Stimulated activated CD8-positive, alpha-beta memory T cell treated with anti-CD3 and anti-CD28 coated beads, Interleukin-15, amount 100 ng/mL, for 24 hours (primary cell): ENCODE results near the gene PLEKHN1.
A peak's percentile ranks its signal among the peaks of the same experiment; 100 is the strongest.

ENCODE experiments used
- DNase-seq: peaks from one replicate; pipeline ENCODE4 v3.0.0-alpha.2; 2020; ENCODE audit warnings: low read depth

PLEKHN1 gene, protein sequence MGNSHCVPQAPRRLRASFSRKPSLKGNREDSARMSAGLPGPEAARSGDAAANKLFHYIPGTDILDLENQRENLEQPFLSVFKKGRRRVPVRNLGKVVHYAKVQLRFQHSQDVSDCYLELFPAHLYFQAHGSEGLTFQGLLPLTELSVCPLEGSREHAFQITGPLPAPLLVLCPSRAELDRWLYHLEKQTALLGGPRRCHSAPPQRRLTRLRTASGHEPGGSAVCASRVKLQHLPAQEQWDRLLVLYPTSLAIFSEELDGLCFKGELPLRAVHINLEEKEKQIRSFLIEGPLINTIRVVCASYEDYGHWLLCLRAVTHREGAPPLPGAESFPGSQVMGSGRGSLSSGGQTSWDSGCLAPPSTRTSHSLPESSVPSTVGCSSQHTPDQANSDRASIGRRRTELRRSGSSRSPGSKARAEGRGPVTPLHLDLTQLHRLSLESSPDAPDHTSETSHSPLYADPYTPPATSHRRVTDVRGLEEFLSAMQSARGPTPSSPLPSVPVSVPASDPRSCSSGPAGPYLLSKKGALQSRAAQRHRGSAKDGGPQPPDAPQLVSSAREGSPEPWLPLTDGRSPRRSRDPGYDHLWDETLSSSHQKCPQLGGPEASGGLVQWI

DNA sequence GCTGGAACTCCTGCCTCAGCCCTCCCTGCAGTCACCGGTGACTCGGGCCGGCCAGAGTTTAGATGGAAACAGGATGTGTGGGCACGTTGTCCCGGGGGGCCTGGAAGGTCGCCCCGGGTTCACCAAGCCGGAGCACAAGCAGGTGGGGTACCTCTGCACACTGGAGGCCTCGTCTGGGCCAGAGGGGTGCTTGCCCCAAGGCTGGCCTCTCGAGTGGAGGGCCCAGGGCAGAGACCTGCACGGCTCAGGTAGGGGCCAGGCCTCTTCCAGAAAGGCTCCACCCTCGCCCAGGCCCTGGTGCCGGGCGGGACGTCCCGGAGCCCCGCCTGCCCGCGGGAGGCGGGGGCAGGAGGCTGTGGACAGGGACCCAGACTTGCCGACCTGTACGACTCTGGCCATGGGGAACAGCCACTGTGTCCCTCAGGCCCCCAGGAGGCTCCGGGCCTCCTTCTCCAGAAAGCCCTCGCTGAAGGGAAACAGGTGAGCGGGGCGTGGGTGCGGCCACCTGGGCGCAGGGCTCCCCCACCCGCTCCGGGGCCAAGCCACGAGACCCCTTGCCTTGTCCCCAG is at the start of gene PLEKHN1:
TSS of gene PLEKHN1 (plus strand) at position 348 of the 569 bp plus-strand sequence. CDS start at position 398, 50 bp downstream.
- no peak for DNase-seq

DNA sequence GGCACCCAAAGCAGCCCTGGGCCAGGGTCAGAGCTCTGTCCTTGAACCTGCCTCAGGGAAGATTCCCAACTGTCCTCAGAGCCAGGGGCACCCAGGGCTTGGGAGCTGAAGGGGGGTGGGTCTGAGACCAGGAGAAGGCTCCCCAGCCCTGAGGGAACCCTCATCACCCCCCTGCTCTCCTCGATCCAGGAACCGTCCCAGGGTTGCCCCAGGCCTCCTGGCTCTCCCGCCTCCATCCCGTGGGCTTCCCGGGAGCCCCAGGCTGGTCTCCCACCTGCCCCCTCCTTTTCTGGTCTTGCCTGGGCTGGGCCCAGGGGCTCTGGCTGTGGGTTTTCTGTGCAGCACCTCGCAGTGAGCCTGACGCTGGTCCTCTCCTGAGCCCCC is 49.2 kb upstream of the PLEKHN1 start:
- DNase-seq: no peak

GRCh38 chr1:917466-918091 is 48.7 kb upstream of the PLEKHN1 start:
- DNase-seq: no peak

DNA sequence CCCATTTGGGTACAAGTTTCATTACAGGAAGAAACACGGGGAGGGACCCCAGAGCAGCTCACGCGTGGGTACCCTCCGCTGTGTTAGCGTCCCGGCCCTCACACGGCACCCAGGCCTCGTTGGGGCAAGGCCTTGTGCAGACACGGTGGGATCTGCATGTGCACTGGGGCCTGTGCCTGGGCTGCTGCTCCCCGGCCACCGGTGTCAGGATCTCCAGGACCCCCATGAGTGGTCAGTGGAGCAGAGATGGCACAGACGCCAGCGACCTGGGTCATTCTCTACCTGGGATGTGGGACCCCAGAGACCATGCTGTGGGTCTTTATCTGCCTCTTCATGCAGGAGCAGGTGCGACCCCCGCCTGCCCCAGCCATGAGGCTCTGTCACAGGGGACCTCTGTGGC is 47.9 kb upstream of the PLEKHN1 start:
- no peak for DNase-seq

DNA sequence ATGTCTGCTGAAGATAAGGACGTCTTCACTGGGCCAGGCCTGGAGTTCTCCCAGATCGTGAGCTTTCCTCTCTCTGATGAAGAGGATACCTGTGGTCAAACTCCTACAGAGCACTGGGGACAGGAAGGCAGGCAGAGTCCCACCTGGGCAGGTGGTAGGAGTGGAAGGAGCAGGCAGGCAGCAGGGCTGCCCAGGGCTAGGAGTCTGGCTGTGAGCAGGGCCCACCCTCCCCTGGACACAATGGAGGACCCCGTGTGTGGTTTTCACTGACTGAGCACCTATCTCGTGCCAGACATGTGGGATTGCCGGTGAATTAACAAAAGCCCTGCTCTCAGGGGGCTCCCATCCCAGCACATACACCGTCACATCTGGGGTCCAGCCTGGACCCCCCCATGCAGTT is 47.4 kb upstream of the PLEKHN1 start:
- DNase-seq: no peak

GRCh38 chr1:919271-919872 is 46.9 kb upstream of the PLEKHN1 start:
- DNase-seq: no peak

DNA sequence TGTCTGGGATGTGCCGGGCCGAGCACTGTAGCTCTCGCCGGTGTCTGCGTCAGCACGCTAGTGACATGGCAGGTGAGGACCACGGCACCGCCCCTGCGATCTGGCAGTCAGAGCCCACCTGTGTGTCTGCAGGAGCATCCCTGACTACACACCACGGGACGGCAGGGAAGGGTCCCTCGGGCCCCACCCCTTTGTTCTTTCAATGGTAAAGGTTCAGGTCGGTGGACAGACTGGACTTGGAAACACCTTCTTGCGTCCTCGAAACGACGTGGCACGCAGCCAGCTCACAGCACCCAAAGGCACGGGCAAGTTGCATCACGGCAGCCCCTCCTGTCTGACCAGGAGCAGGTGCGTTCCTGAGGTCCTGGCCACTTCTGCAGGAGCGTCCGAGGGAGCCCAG is 46.3 kb upstream of the PLEKHN1 start:
- DNase-seq: no peak

- no peak for DNase-seq
Observed at GRCh38 chr1:920521-920920, 45.8 kb upstream of the PLEKHN1 start.

DNA sequence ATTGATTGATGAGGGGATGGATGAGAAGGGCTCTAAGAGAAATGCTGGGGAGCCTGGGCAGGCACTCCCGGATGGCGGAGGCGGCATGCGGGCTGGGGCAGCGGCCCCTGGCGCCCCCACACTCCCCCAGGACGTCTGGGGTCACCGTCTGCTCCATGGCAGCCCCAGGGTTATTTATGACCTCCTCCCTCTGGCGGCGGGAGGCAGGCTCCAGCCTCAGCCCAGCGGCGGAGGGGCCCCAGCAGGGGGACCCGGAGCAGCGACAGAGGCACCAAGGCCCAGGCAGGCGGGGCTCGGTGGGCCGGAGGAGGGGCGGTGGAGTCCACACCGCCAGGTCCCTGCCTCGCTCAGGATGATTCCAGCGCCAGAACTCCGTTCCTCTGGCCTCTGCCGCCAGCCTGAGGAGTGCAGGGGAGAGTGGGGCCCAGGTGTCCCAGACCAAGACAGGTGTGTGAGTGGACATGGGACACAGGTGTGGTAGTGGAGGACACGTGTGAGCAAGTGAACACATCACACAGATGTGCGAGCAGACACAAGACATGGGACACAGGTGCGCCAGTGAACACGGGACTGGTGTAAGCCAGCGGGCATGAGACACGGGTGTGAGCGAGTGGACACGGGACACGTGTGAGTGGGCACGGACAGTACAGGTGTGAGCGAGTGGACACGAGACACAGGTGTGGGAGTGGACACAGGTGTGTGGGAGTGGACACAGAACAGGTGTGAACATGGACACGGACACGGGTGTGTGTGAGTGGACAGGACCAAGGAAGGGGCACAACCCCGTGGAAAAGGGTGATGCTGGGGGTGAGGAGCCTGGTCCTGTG is 45.1 kb upstream of the PLEKHN1 start:
- DNase-seq: no peak

DNA sequence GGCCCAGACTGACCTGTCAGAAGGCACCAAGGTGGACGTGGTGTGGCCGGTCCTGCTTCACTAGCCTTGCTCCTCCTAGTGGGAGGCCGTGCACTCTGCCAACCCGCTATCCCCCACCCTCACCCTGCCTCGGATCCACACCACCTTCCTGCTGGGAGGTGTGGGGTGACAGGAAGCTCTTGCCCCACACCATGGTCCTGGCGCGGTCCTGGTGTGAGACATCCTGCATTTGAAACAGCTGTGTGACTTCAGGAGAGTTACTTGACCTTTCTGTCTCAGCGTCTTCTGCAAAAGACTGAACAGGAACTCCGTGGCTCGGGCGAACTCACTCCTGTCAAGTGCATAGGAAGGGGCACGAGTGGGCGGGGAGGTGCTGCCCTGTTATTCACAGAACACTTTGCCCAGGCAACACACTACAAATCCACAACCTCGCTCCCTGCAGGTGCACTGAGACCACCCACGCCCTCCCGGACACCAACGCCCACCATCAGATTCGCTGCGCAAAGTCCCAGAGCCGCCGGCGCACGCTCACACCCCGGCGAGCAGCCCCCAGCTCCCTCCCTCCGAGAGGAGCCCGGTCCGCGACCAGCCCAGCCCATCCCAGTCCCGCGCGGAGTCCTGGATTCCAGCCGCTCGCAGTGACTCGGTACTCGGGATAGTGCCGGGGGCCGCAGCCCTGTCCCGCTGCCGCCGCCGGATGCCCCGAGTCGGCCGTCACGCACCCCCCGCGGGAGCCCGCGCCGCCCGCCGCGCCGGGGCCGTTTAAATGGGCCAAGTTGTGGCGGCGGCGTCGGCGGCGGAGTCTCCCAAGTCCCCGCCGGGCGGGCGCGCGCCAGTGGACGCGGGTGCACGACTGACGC is 42.9 kb upstream of the PLEKHN1 start, which contains the start of gene SAMD11:
TSS of gene SAMD11 (plus strand) at position 793 of the 860 bp plus-strand sequence. CDS start 509 bp downstream, outside the sequence.
- peak; percentile 31 for DNase-seq

DNA sequence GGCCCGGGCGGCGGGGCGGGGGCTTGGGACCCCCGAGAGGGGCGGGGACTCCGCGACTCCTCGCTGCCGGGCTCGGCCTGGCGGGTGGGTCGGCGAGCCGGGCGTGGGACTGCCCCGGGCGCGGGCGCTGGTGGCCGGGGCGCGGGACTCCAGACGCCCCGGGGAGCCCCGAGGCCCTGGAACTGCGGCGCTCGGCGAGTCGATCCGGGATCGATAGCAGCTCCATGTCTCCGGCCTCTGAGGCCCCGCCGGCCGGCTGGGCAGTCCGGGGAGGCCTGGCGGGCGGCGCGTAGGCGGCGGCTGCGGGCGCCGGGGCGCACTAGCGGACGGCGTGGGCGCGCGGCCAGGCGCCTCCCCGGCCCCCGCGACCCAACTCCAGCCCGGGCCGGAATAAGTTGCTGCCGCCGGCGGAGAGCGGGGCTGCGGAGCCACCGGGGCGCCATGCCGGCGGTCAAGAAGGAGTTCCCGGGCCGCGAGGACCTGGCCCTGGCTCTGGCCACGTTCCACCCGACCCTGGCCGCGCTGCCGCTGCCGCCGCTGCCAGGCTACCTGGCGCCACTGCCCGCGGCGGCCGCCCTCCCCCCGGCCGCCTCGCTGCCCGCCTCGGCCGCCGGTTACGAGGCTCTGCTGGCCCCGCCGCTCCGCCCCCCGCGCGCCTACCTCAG is 42.2 kb upstream of the PLEKHN1 start:
- DNase-seq: no peak

DNA sequence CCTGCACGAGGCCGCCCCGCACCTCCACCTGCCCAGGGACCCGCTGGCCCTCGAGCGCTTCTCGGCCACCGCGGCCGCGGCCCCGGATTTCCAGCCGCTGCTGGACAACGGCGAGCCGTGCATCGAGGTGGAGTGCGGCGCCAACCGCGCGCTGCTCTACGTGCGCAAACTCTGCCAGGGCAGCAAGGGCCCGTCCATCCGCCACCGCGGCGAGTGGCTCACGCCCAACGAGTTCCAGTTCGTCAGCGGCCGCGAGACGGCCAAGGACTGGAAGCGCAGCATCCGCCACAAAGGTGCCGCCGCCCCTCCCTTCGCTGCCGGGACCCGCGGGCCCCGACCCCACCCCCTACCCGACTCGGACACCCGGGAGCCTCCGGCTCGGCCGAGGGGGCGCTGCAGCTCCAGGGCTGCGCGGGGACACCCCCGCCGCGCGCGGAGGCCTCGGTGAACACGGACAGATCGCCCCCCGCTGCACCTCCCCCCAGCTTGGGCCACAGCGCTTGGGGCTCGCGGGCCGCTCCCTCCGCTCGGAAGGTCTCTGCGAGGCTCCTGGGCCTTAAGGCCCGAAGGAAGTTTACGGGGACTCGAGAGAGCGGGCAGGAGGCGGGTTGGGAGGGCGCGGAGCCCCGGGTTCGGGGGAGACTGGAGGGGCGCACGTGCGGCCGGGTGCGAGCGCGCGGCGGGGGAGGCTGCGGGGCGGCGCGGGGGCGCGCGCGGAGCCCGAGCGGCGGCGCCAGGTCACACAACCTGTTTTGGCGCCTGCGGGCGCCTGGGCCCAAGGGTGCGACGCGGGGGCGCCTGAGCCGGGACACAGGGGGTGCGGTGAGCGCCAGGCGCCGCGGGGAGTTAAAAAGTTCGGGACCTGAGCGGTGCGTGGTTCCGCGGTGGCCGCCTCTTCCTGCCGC is 41.4 kb upstream of the PLEKHN1 start:
- no peak for DNase-seq

DNA sequence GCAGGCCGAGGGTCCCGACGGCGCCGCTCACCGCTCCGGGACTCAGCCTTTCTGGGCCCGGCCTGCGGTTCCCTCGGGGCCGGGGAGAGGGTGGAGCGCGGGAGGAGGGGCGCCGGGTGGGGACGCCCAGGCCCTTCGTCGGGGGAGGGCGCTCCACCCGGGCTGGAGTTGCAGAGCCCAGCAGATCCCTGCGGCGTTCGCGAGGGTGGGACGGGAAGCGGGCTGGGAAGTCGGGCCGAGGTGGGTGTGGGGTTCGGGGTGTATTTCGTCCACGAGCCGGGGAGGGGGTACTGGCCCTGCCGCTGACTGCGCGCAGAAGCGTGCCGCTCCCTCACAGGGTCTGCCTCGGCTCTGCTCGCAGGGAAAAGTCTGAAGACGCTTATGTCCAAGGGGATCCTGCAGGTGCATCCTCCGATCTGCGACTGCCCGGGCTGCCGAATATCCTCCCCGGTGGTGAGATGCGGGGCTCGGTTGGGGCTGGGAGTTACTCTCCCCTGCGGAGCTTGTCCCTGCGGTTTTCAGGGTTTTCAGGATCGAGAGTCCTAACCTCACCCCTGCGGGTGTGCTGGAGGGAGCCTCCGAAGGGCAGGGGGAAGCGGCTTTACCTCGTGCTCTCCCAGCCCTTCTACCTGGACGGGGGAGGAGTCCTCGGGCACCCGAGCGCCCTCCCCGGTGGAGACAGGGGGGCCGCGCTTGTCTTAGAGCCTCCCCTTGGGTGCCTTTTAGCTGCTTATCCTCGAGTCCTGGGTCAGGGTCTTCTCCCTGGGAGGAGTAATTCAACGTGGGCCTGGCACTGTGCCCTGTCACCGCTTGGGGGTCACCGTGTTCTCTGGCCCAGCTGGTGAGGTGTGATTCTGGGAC is 40.5 kb upstream of the PLEKHN1 start:
- DNase-seq: no peak

GRCh38 chr1:927234-927633 is 39.0 kb upstream of the PLEKHN1 start:
- DNase-seq: no peak

- DNase-seq: no peak
Observed at GRCh38 chr1:927748-928147, 38.5 kb upstream of the PLEKHN1 start.

DNA sequence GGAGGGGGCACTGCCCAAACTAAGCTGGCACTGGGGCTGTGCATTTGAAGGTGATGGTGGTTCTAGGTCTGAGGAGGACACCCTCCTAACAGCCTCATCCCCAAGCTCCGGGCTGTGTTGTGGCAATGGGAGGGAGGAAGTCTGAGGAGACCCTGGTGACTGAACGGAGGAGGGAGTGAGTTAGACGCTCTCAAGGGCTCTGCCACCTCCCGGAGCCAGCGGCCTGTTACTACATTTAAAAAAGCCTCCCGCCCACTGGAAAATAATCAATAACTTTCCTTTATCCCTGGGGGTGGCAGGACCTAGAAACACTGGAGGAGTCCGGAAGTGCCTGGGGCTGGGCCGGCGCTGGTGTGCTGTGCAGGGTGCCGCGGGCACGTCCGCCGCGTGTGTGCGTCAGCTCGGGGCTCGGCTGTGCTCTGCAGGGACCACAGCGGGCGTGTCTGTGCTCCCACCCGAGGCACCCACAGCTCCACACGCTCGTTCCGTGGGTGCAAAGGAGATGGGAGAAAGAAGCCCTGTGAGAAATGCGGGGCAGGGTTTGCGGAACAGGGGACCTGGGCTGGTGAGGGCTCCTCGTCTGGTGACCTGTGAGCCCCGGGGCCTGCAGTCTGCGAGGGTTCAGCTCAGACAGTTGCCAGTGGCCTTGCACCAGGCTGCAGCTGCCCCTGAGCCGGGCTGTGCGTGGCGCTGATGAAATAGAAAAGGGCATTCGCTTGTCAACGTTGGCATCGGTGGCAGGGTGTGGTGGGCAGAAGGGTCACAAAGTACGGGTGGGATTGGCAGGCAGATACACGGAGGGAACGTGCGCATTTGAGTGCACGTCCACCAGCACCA is 37.2 kb upstream of the PLEKHN1 start:
- no peak for DNase-seq
